Astrocyte (in vitro differentiated cells and primary cell): ENCODE measurements around the gene SMARCA1.
A peak's percentile ranks its signal among the peaks of the same experiment; 100 is the strongest.

ENCODE experiments used
- CTCF ChIP-seq: IDR thresholded peaks from 2 replicates; pipeline ENCODE4 v1.5.1; 2011; ENCODE audit warnings: low read depth, mild to moderate bottlenecking, inconsistent platforms, low read length, moderate library complexity; ENCODE audit not compliant: insufficient read depth
- EZH2 ChIP-seq: IDR thresholded peaks from 2 replicates; pipeline ENCODE4 v1.6.1; 2012; ENCODE audit warnings: mild to moderate bottlenecking, low read length, inconsistent platforms; ENCODE audit not compliant: insufficient read depth

GRCh38 chrX:129540068-129540653, 16.9 kb upstream of the SMARCA1 start, which contains the start of gene OCRL:
- peak; percentile 37 for TF ChIP-seq CTCF
- TF ChIP-seq EZH2: no peak
